OCI-LY3 (cell line): ENCODE data around the gene SMAD7.

Source experiments
- H2AFZ ChIP-seq: fragments of 200-600, 300-600 bp; shearing (Covaris generic); 2 replicates; pipeline ENCODE4 v1.6.0; 2014; ENCODE audit warnings: antibody characterized with exemption, low read depth, low read length
- H3K27ac ChIP-seq: fragments of 200-600, 300-600 bp; sonication (generic); 2 replicates; pipeline ENCODE4 v1.5.1; 2014; ENCODE audit warnings: mild to moderate bottlenecking, low read length, moderate library complexity, mixed read lengths
- H3K27me3 ChIP-seq: fragments of 200-600, 300-600 bp; sonication (generic); 2 replicates; pipeline ENCODE4 v1.6.1; 2014; ENCODE audit warnings: low read depth, low read length, mixed read lengths
- H3K36me3 ChIP-seq: fragments of 200-600, 300-600 bp; sonication (generic); replicated peaks from 2 replicates; pipeline ENCODE3; 2014; ENCODE audit warnings: low read depth, low read length, mixed read lengths
- H3K4me1 ChIP-seq: fragments of 300-600, 200-600 bp; sonication (generic); 2 replicates; pipeline ENCODE4 v1.6.1; 2014; ENCODE audit warnings: low read length, mixed read lengths
- H3K4me2 ChIP-seq: fragments of 200-600, 300-600 bp; sonication (generic); 2 replicates; pipeline ENCODE4 v1.6.1; 2014; ENCODE audit warnings: low read length, mixed read lengths
- H3K4me3 ChIP-seq: fragments of 300-600, 200-600 bp; sonication (generic); 2 replicates; pipeline ENCODE4 v1.5.1; 2014; ENCODE audit warnings: antibody characterized with exemption, mild to moderate bottlenecking, low read length, moderate library complexity
- H3K79me2 ChIP-seq: fragments of 300-600, 200-600 bp; shearing (Covaris generic); 2 replicates; pipeline ENCODE4 v1.6.1; 2014; ENCODE audit warnings: mild to moderate bottlenecking, low read length, mixed read lengths
- H3K9ac ChIP-seq: fragments of 300-600, 200-600 bp; shearing (Covaris generic); 2 replicates; pipeline ENCODE4 v1.6.0; 2014; ENCODE audit warnings: mild to moderate bottlenecking, low read length, moderate library complexity
- H3K9me3 ChIP-seq: fragments of 200-600, 300-600 bp; shearing (Covaris generic); 2 replicates; pipeline ENCODE4 v1.6.1; 2014; ENCODE audit warnings: low read length, mixed read lengths; ENCODE audit not compliant: insufficient read depth
- H4K20me1 ChIP-seq: fragments of 200-600, 300-600 bp; sonication (generic); 2 replicates; pipeline ENCODE4 v1.6.1; 2016; ENCODE audit warnings: low read length, mixed read lengths; ENCODE audit not compliant: insufficient read depth
- EZH2phosphoT487 ChIP-seq: fragments of 200-600 bp; shearing (Covaris generic); IDR thresholded peaks from 2 replicates; pipeline ENCODE4 v1.6.1; 2018; ENCODE audit warnings: antibody characterized with exemption, mixed run types, low read depth
- TF ChIP-seq, protein P1 (sequence below): fragments of 200-600, 300-600 bp; sonication (generic); IDR thresholded peaks from 2 replicates; pipeline ENCODE4 v1.5.1; 2014; ENCODE audit warnings: antibody characterized with exemption, low read length, low read depth

The SMAD7 gene

DNA sequence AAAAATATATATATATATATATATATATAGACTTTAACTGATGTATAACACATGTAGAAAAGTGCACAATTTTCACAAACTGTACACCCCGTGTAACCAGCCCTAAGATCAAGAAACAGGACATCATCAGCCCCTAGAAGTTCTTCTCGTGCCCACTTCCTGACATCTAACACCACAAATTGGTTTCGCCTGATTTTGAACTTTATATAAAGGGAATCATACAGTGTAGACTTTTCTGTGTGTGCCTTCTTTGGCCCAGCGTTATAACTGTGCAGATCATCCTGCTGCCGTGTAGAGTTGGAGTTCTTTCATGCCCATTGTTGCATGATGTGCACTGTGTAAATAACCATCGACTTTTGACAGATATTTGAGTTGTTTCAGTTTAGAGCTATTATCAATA is 41.0 kb downstream of the SMAD7 start:
- Histone ChIP-seq H3K4me1 (no peaks in the 10 kb centered on the region), H3K36me3 (no peaks in the 10 kb centered on the region), H3K4me2 (no peak overlapping the region), H3K27ac (no peak overlapping the region), H4K20me1 (no peaks in the 10 kb centered on the region), H3K79me2 (no peaks in the 10 kb centered on the region), H3K9ac (no peak overlapping the region), H3K4me3 (no peak overlapping the region), H3K27me3 (peaks cover 15% of the 10 kb centered on the region), H2AFZ (no peak overlapping the region), H3K9me3 (0 out of 2 replicates have a peak, but pooled peaks cover 3% of the 10 kb centered on the region)
- no peak for TF ChIP-seq EZH2phosphoT487
- TF ChIP-seq, protein P1, sequence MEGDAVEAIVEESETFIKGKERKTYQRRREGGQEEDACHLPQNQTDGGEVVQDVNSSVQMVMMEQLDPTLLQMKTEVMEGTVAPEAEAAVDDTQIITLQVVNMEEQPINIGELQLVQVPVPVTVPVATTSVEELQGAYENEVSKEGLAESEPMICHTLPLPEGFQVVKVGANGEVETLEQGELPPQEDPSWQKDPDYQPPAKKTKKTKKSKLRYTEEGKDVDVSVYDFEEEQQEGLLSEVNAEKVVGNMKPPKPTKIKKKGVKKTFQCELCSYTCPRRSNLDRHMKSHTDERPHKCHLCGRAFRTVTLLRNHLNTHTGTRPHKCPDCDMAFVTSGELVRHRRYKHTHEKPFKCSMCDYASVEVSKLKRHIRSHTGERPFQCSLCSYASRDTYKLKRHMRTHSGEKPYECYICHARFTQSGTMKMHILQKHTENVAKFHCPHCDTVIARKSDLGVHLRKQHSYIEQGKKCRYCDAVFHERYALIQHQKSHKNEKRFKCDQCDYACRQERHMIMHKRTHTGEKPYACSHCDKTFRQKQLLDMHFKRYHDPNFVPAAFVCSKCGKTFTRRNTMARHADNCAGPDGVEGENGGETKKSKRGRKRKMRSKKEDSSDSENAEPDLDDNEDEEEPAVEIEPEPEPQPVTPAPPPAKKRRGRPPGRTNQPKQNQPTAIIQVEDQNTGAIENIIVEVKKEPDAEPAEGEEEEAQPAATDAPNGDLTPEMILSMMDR = no peak

DNA sequence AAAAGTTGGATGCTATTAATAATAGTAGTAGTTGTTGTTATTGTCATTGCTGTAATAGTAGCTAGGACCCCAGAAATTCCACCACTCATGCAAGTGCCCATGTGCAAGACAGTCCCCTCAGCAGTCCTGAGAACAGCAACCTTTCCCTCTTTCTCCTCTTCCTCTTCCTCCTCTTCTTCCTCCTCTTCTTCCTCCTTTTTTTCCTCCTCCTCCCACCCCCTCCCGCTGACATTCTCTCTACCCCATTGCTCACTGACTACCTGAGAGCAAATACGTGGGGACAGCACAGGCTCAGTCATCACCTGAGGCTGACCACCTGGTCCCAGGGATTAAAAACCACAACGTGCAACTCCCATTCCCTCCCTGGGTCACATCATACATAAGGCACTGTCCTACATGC is 41.8 kb downstream of the SMAD7 start:
- Histone ChIP-seq H3K4me2 (no peak overlapping the region), H3K27ac (no peak overlapping the region), H3K9me3 (0 out of 2 replicates have a peak, but pooled peaks cover 6% of the 10 kb centered on the region), H3K79me2 (no peaks in the 10 kb centered on the region), H3K27me3 (peaks cover 23% of the 10 kb centered on the region), H3K9ac (no peak overlapping the region), H3K4me3 (no peak overlapping the region), H2AFZ (no peak overlapping the region), H4K20me1 (no peaks in the 10 kb centered on the region), H3K36me3 (no peaks in the 10 kb centered on the region), H3K4me1 (no peaks in the 10 kb centered on the region)
- no peak for TF ChIP-seq EZH2phosphoT487

DNA sequence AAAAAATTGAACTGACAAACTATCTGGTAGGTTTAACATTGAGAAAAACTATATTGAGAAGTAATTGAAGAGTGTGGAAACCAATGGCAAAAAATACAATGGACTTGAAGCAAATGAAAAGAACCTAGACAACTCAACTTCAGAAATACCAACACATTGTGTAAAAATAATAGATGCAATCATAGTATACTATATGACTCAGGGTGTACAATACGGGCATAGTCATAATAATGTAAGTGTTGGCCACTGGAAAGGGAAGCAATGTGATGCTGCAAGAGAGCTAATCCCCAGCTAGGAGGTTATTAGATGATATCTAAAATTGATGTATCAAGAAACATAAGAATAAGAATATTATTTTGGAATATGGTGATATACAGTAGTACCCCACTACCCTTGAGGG is 45.3 kb downstream of the SMAD7 start:
- Histone ChIP-seq H3K79me2 (no peaks in the 10 kb centered on the region), H3K4me2 (no peak overlapping the region), H3K36me3 (no peaks in the 10 kb centered on the region), H4K20me1 (no peaks in the 10 kb centered on the region), H3K4me3 (no peak overlapping the region), H3K27ac (no peak overlapping the region), H2AFZ (no peak overlapping the region), H3K4me1 (no peaks in the 10 kb centered on the region), H3K27me3 (peaks cover 25% of the 10 kb centered on the region), H3K9ac (no peak overlapping the region), H3K9me3 (0 out of 2 replicates have a peak, but pooled peaks cover 6% of the 10 kb centered on the region)
- TF ChIP-seq, protein P1 = no peak
- TF ChIP-seq EZH2phosphoT487 = no peak

DNA sequence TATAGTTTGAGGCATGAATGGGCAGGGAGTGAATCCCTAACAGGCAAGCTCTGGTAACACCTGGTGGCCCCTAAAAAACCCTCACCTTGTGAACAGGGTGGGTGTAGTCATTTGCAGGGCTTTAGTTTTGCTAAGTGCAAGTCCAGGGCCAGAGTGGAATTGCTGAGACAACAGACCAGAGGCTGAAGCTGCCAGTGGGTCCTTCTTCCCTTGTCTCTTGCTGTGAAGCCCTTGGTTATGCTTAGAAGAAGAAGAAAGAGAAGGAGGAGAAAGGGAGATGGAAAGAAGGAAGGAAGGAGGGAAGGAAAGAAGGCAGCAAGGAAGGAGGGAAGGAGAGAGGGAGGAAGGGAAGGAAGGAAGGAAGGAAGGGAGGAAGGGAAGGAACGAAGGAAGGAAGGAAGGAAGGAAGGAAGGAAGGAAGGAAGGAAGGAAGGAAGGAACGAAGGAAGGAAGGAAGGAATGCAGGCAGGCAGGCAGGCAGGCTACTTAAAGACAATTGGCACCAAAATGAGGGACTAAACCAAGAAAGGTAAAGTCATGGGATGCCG is 45.8 kb downstream of the SMAD7 start:
- H2AFZ ChIP-seq = no peak overlapping the region
- H3K27me3 ChIP-seq = peaks cover 25% of the 10 kb centered on the region
- no peaks in the 10 kb centered on the region for H3K36me3 ChIP-seq
- no peak overlapping the region for H3K4me3 ChIP-seq
- no peak for TF ChIP-seq EZH2phosphoT487
- TF ChIP-seq, protein P1 = no peak
- no peak overlapping the region for H3K4me2 ChIP-seq
- peaks cover 1% of the 10 kb centered on the region; the same call in 1 of the 2 replicates for H3K4me1 ChIP-seq
- H3K9me3 ChIP-seq = peaks cover 6% of the 10 kb centered on the region; the same call in 1 of the 2 replicates
- H4K20me1 ChIP-seq = no peaks in the 10 kb centered on the region
- H3K27ac ChIP-seq = no peak overlapping the region
- no peaks in the 10 kb centered on the region for H3K79me2 ChIP-seq
- H3K9ac ChIP-seq = no peak overlapping the region
